HG02970 (cell line): ENCODE results near the gene SWI5.

Experiments used
- ATAC-seq: cut with Tn5 transposase; IDR thresholded peaks from one replicate; pipeline ENCODE4 v1.9.1; 2021; ENCODE audit warnings: mild to moderate bottlenecking, moderate library complexity, moderate number of reproducible peaks; ENCODE audit not compliant: unreplicated experiment, low FRiP score

SWI5 gene

GRCh38 chr9:128250839-128251731 lies 25.0 kb upstream of the SWI5 start:
- ATAC-seq: no peak

GRCh38 chr9:128251732-128252100 lies 24.4 kb upstream of the SWI5 start:
- no peak for ATAC-seq

GRCh38 chr9:128252317-128253139 lies 23.5 kb upstream of the SWI5 start:
- ATAC-seq: no peak

GRCh38 chr9:128253140-128253990 lies 22.7 kb upstream of the SWI5 start:
- no peak for ATAC-seq

- ATAC-seq: no peak
These were observed 22.1 kb upstream of the SWI5 start for GRCh38 chr9:128253991-128254346.

- no peak for ATAC-seq
These were observed 21.7 kb upstream of the SWI5 start for GRCh38 chr9:128254362-128254761.

GRCh38 chr9:128254855-128255759 lies 21.0 kb upstream of the SWI5 start:
- no peak for ATAC-seq

- no peak for ATAC-seq
These were observed 18.8 kb upstream of the SWI5 start for GRCh38 chr9:128257086-128257825.

- ATAC-seq: no peak
These were observed 18.2 kb upstream of the SWI5 start for GRCh38 chr9:128257907-128258306.

GRCh38 chr9:128258326-128258725 lies 17.8 kb upstream of the SWI5 start:
- no peak for ATAC-seq

- ATAC-seq: no peak
These were observed 16.9 kb upstream of the SWI5 start for GRCh38 chr9:128259156-128259555.

GRCh38 chr9:128260340-128260739 lies 15.7 kb upstream of the SWI5 start:
- ATAC-seq: no peak

GRCh38 chr9:128262687-128263086 lies 13.4 kb upstream of the SWI5 start:
- no peak for ATAC-seq

- no peak for ATAC-seq
These were observed 10.7 kb upstream of the SWI5 start for GRCh38 chr9:128265348-128265847.

GRCh38 chr9:128266868-128267590 lies 9.0 kb upstream of the SWI5 start:
- no peak for ATAC-seq

- no peak for ATAC-seq
These were observed 5.0 kb upstream of the SWI5 start for GRCh38 chr9:128271112-128271511.

- ATAC-seq: no peak
These were observed 4.6 kb upstream of the SWI5 start for GRCh38 chr9:128271512-128271911.

GRCh38 chr9:128274245-128274644 lies 1.8 kb upstream of the SWI5 start:
- ATAC-seq: no peak
